Activated CD4-positive, alpha-beta T cell treated with anti-CD3 and anti-CD28 coated beads for 4 hours (primary cell): ENCODE measurements around the gene NIPBL.
"Not testable (repeated sequence)": the region's sequence is repeated elsewhere in the genome, so short reads cannot be mapped to it uniquely, and the experiment has no call there.

Source experiments
- DNase-seq, 2 donors: peaks; one replicate each; pipeline ENCODE4 v3.0.0-alpha.2; 2020

NIPBL gene

GRCh38 chr5:37037840-37038239, 161.3 kb downstream of the NIPBL start:
- no peak for DNase-seq

- DNase-seq: no peak
Observed at GRCh38 chr5:37039824-37040223, 163.3 kb downstream of the NIPBL start.

GRCh38 chr5:37043693-37044092, 167.1 kb downstream of the NIPBL start:
- no peak for DNase-seq

GRCh38 chr5:37044120-37044519, 167.6 kb downstream of the NIPBL start:
- no peak for DNase-seq

- no peak for DNase-seq
Observed at GRCh38 chr5:37045703-37046102, 169.1 kb downstream of the NIPBL start.

GRCh38 chr5:37047947-37048346, 171.4 kb downstream of the NIPBL start:
- no peak for DNase-seq

- no peak for DNase-seq
Observed at GRCh38 chr5:37054391-37054790, 177.8 kb downstream of the NIPBL start.

GRCh38 chr5:37055383-37055990, 178.9 kb downstream of the NIPBL start:
- no peak for DNase-seq

- DNase-seq: no peak
Observed at GRCh38 chr5:37056762-37057161, 180.2 kb downstream of the NIPBL start.

- DNase-seq: no peak
Observed at GRCh38 chr5:37060030-37060429, 183.5 kb downstream of the NIPBL start.

GRCh38 chr5:37063739-37064138, 187.2 kb downstream of the NIPBL start:
- no peak for DNase-seq

- DNase-seq: no peak
Observed at GRCh38 chr5:37064442-37064841, 187.9 kb downstream of the NIPBL start.

GRCh38 chr5:37071487-37071886, 194.9 kb downstream of the NIPBL start:
- DNase-seq: no peak

- DNase-seq: no peak
Observed at GRCh38 chr5:37071901-37072581, 195.5 kb downstream of the NIPBL start.

- DNase-seq: no peak
Observed at GRCh38 chr5:37075399-37075950, 198.9 kb downstream of the NIPBL start.

- DNase-seq: no peak
Observed at GRCh38 chr5:37077146-37077545, 200.6 kb downstream of the NIPBL start.

GRCh38 chr5:37080697-37081096, 204.1 kb downstream of the NIPBL start:
- no peak for DNase-seq

- DNase-seq: not testable (repeated sequence)
Observed at GRCh38 chr5:37082977-37083376, 206.4 kb downstream of the NIPBL start.

GRCh38 chr5:37086026-37086425, 209.5 kb downstream of the NIPBL start:
- not testable (repeated sequence) for DNase-seq

- no peak for DNase-seq
Observed at GRCh38 chr5:37086466-37087173, 210.1 kb downstream of the NIPBL start.

- DNase-seq: no peak
Observed at GRCh38 chr5:37088009-37088408, 211.4 kb downstream of the NIPBL start.

- DNase-seq: no peak
Observed at GRCh38 chr5:37090123-37090726, 213.7 kb downstream of the NIPBL start.

GRCh38 chr5:37090781-37091180, 214.2 kb downstream of the NIPBL start:
- no peak for DNase-seq
